Testis (tissue), 3 donors: Measurements from ENCODE around the gene STARD3NL. TPM values are rescaled to one million over a fixed set of nuclear protein-coding genes. Genes with fewer than 3 reads are reported as not detected.

Source experiments
- DNase-seq: peaks from one replicate; pipeline ENCODE4 v3.0.0-alpha.2; 2019
- H3K27ac ChIP-seq, 2 donors: fragments of 200-600 bp; sonication (generic); one replicate each; pipeline ENCODE4 v1.5.1; 2019
- H3K27me3 ChIP-seq: fragments of 200-600 bp; sonication (generic); one replicate; pipeline ENCODE4 v1.5.1; 2019
- H3K36me3 ChIP-seq: fragments of 200-600 bp; sonication (generic); one replicate; pipeline ENCODE4 v1.5.1; 2017; ENCODE audit warnings: low read depth; ENCODE audit errors: missing control alignments
- H3K4me1 ChIP-seq: fragments of 200-600 bp; sonication (generic); one replicate; pipeline ENCODE4 v1.5.1; 2019
- H3K4me3 ChIP-seq, 2 donors: fragments of 200-600 bp; sonication (generic); one replicate each; pipeline ENCODE4 v1.5.1; 2017 to 2019
- H3K9me3 ChIP-seq: fragments of 200-600 bp; sonication (generic); one replicate; pipeline ENCODE4 v1.5.1; 2017
- CTCF ChIP-seq, 3 experiments: fragments of 450-650 bp in 2 of 3; fragments of 200-600 bp in 1 of 3; sonication (generic) in 1 of 3; IDR thresholded peaks; one replicate each; pipeline ENCODE4 v1.5.1; 2016 to 2019; ENCODE audit warnings: antibody characterized with exemption in 3 of 3, mild to moderate bottlenecking in 2 of 3, moderate library complexity in 1 of 3
- POLR2A ChIP-seq: fragments of 450-650 bp; IDR thresholded peaks from one replicate; pipeline ENCODE4 v1.6.1; 2017; ENCODE audit warnings: antibody characterized with exemption, mild to moderate bottlenecking, moderate library complexity
- WGBS, 2 donors: methylation state at CpG; one replicate each; pipeline ENCODE4 v1.1.5; 2018; 5-methylcytosine and 5-hydroxymethylcytosine counted together
- intact Hi-C: fragments of 100-400 bp; cut with DNase I; formaldehyde crosslinking; loops from one replicate; pipeline ENCODE4 v1.15.1; 2023; ENCODE audit warnings: low total_unique reads
- polyA plus RNA-seq: library from polyadenylated mRNA; stranded (reverse); fragments of 350-450 nt; fragmentation: Illumina TruSeq; extraction: RNeasy Lipid Tissue Mini Kit (QIAGEN cat#74804); gene quantifications from one replicate; pipeline ENCODE4 v1.2.3, GENCODE V29; 2014; ENCODE audit warnings: low read depth, low replicate concordance; ENCODE audit not compliant: insufficient read depth
- total RNA-seq, 2 donors: library from RNA; depleted of rRNA; stranded (reverse); fragments of >200 nt; gene quantifications; one replicate each; pipeline ENCODE4 v1.2.3, GENCODE V29; 2016

The STARD3NL gene
- total and polyA plus RNA-seq, 3 donors from 2014 or later: 52.2 to 66.1 (median 60.4) TPM

DNA sequence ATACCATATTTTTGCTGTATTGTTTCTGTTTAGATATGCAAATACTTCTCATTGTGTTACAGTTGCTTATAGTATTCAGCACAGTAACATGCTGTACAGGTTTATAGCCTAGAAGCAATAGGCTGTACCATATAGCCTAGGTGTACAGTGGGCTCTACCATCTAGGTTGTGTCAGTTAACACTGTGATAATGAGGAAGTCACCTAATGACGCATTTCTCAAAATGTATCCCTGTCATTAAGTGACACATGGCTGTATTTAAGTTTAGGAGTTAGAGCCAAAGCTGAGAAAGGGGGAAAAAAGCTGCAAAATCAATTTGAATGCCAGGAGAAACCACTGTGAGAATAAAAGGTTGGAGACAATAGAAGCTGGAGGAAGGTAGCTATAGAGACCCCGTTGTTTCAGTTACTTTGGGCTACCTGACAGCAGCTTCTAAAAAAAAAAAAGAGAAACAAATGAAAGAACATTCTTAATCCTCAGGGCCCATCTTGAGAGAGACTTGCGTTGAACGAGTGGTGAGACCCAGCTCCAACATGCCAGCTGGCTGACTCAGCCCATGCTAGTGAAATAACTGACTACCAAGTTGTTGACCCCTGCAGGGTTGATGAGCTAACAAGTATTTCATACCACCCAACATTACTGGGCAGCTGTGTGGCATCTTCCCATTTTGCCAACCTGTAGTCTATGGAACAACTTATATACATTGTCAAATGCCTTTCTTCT lies 8.7 kb downstream of the STARD3NL start:
- intact Hi-C loops: no loop called here
- Histone ChIP-seq H3K27ac (no peak overlapping the region), H3K27me3 (no peaks in the 10 kb centered on the region), H3K36me3 (no peaks in the 10 kb centered on the region), H3K9me3 (no peaks in the 10 kb centered on the region), H3K4me1 (peaks cover 9% of the 10 kb centered on the region), H3K4me3 (no peak overlapping the region)
- no peak for TF ChIP-seq CTCF (IDR thresholded peaks at IDR 0.05)
- no peak for TF ChIP-seq POLR2A
- no peak for DNase-seq
- 90 to 99% methylated on average over 4 of the region's 4 CpGs for WGBS, 2 donors

DNA sequence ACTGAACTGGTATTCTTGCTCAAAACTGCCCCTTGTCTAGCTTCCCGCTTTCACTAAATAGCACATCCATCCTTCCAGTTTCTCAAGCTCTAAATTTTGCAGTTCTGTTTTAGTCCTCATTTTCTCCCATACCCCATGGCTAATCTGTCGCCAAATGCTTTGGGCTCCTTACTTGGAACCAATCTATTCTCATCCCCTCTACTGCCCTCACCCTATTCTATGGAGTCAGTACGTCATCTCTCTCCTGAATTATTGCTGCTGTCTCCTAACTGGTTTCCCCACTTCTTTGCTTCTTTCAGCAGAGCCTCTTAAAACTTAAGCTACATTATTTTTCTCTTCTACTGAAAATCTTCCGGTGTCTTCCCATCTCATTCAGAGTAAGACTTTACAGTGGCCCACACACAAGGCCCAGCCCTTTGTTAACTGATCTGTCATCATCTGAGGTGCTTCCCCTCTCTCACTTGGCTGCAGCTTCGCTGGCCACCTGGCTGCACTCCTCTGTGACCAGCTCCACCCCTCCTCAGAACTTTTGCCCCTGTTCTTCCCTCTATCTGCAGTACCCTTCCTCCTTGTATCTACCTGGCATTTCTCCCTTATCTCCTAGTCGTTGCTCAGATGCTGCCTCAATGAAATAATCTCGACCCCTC lies 9.9 kb downstream of the STARD3NL start:
- no peak overlapping the region for H3K4me3 ChIP-seq
- H3K9me3 ChIP-seq: no peaks in the 10 kb centered on the region

DNA sequence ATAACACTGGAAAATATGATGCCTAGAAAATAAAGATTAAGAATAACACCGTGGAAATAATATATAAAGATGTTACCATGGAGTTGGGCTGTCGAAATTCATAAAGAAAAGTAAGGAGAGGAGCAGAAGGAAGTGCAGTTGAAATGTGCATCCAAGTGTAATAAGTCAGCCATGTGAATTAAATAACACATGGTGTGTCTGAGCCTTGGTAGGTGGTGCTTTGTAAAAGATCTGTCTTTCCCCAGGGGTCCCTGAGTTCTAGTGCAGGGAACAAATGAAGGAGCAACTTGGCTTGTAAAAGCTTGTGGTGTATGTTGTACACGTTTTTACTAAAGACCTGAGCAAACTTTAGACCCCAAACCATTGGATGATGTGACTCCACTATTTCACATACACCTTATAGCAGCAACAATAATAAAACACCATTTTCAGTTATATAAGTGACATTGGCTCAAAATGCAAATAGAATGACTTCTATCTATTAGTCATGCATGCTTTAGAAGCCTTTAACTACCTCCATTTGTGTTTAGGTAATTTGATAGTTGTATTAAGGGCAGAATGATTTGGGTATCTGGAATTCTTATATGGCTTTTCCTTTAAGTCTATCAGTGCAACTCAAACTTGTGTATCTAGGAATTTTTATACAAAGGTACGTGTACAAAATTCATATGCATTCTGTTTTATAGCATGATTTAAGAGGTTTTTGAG lies 11.3 kb downstream of the STARD3NL start:
- WGBS, 2 donors: 73 to 84% methylated on average over 4 of the region's 4 CpGs
- Histone ChIP-seq H3K36me3 (no peaks in the 10 kb centered on the region), H3K4me1 (peaks cover 9% of the 10 kb centered on the region), H3K9me3 (no peaks in the 10 kb centered on the region), H3K27ac (no peak overlapping the region), H3K27me3 (no peaks in the 10 kb centered on the region), H3K4me3 (no peak overlapping the region)
- DNase-seq: no peak
- intact Hi-C loops: no loop called here
- TF ChIP-seq POLR2A: no peak

More for the DNA sequence above, 9.9 kb downstream of the STARD3NL start:
- Histone ChIP-seq H3K27me3 (no peaks in the 10 kb centered on the region), H3K36me3 (no peaks in the 10 kb centered on the region), H3K4me1 (peaks cover 9% of the 10 kb centered on the region), H3K27ac (no peak overlapping the region)
- intact Hi-C loops: no loop called here
- DNase-seq: no peak
- WGBS, 2 donors: 68 to 81% methylated on average over 7 of the region's 7 CpGs
- no peak for TF ChIP-seq POLR2A
- TF ChIP-seq CTCF (IDR thresholded peaks at IDR 0.05): no peak

DNA sequence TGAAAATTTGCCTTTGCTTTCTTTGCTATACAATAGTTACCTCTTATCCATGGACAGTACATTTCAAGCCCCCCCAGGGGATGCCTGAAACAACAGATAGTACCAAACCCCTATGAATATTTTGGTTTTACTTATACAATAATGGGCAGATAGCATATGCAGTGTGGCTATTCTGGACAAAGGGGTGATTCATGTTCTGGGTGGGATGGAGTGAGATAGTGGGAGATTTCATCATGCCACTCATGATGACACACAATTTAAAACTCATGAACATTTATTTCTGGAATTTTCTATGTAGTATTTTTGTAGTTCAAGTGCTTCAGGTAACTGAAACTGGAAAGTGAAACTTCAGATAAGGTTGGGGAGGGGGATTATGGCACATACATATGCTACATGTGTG lies 12.0 kb downstream of the STARD3NL start:
- H3K4me1 ChIP-seq: peaks cover 9% of the 10 kb centered on the region
- H3K27me3 ChIP-seq: no peaks in the 10 kb centered on the region
- TF ChIP-seq POLR2A (no peak), CTCF (IDR thresholded peaks at IDR 0.05) (no peak)
- H3K27ac ChIP-seq: no peak overlapping the region
- DNase-seq: no peak
- H3K9me3 ChIP-seq: no peaks in the 10 kb centered on the region
- H3K4me3 ChIP-seq: no peak overlapping the region
- H3K36me3 ChIP-seq: no peaks in the 10 kb centered on the region
- intact Hi-C loops: no loop called here

DNA sequence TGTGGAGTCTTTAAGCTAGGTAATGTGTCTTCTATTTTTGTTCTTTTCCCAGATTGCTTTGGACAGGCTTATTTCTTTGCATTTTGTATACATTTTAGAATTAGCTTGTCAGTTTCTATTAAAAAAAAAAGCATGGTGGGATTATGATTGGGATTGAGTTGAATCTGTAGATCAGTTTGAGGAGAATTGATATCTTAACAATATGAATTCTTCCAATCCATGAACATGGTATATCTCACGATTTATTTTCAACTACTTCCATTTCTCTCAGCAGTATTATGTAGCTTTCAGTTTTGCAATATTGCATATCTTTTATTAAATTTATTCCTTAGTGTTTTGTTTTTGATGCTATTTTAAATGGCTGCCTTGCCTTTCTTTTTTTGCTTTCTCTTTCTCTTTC lies 13.7 kb downstream of the STARD3NL start:
- H3K4me1 ChIP-seq: no peaks in the 10 kb centered on the region
- no peaks in the 10 kb centered on the region for H3K27me3 ChIP-seq
- intact Hi-C loops: no loop called here
- H3K4me3 ChIP-seq: no peak overlapping the region
- H3K36me3 ChIP-seq: no peaks in the 10 kb centered on the region
- 95 to 100% methylated on average over 1 of the region's 1 CpG for WGBS, 2 donors
- no peaks in the 10 kb centered on the region for H3K9me3 ChIP-seq
- TF ChIP-seq CTCF (IDR thresholded peaks at IDR 0.05) (no peak), POLR2A (no peak)
- no peak for DNase-seq
- H3K27ac ChIP-seq: no peak overlapping the region
